ENCODE results near the gene LDHAL6A.

- TF ChIP-seq CTCF (IDR thresholded peaks at IDR 0.05): no peak
- TF ChIP-seq ZFX (IDR thresholded peaks at IDR 0.05; ENCODE audit: borderline replicate concordance): no peak
Observed at GRCh38 chr11:18526521-18527296, 71.1 kb downstream of the LDHAL6A start, which contains the start of gene TSG101.

Data from 22Rv1 (cell line).